GM12878 (cell line): ENCODE data around the gene TECR. TPM values are rescaled to one million over a fixed set of nuclear protein-coding genes. Genes with fewer than 3 reads are reported as not detected.

ENCODE experiments used
- ATF7 ChIP-seq: fragments of 450-650 bp; IDR thresholded peaks from 2 replicates; pipeline ENCODE4 v1.6.1; 2016; ENCODE audit warnings: low read depth, mild to moderate bottlenecking
- BCL11A ChIP-seq: IDR thresholded peaks from 2 replicates; pipeline ENCODE4 v1.6.1; 2011; ENCODE audit warnings: low read depth, low read length
- EED ChIP-seq: sonication (generic); IDR thresholded peaks from 2 replicates; pipeline ENCODE4 v1.6.1; 2016; ENCODE audit warnings: antibody characterized with exemption, low read depth
- EP300 ChIP-seq, 2 experiments: fragments of 150-350 bp in 1 of 2; IDR thresholded peaks; 2 replicates each; pipeline ENCODE4 v1.6.1; 2011 to 2012; ENCODE audit warnings: low read depth in 2 of 2, low read length in 2 of 2, borderline replicate concordance in 1 of 2, improper control_type of control experiment in 1 of 2, inconsistent platforms in 1 of 2; ENCODE audit not compliant: control insufficient read depth in 1 of 2
- HCFC1 ChIP-seq: fragments of 150-350 bp; IDR thresholded peaks from 2 replicates; pipeline ENCODE4 v1.6.1; 2014; ENCODE audit warnings: low read length
- HDAC6 ChIP-seq: fragments of 200-600 bp; sonication (generic); IDR thresholded peaks from one replicate; pipeline ENCODE4 v1.8.0; 2017; ENCODE audit warnings: antibody characterized with exemption; ENCODE audit not compliant: unreplicated experiment
- KLF5 ChIP-seq: fragments of 450-650 bp; IDR thresholded peaks from 2 replicates; pipeline ENCODE4 v1.6.1; 2014; ENCODE audit warnings: mild to moderate bottlenecking; ENCODE audit not compliant: partially characterized antibody
- MXI1 ChIP-seq: fragments of 150-350 bp; IDR thresholded peaks from 2 replicates; pipeline ENCODE4 v1.6.1; 2011; ENCODE audit warnings: low read depth, mild to moderate bottlenecking, inconsistent platforms, low read length, improper control_type of control experiment
- MYB ChIP-seq: fragments of 150-350 bp; IDR thresholded peaks from 2 replicates; pipeline ENCODE4 v1.6.1; 2014; ENCODE audit warnings: mild to moderate bottlenecking, low read depth, low read length, borderline replicate concordance
- MYC ChIP-seq: IDR thresholded peaks from 2 replicates; pipeline ENCODE4 v1.6.1; 2011; ENCODE audit warnings: mild to moderate bottlenecking, low read length, moderate library complexity, inconsistent platforms; ENCODE audit not compliant: insufficient read depth, insufficient replicate concordance, insufficient read length, severe bottlenecking
- NFYA ChIP-seq: IDR thresholded peaks from 2 replicates; pipeline ENCODE4 v1.6.1; 2011; ENCODE audit warnings: low read depth, mild to moderate bottlenecking, low read length, improper control_type of control experiment, borderline replicate concordance
- NRF1 ChIP-seq: conservative IDR thresholded peaks from 2 replicates; pipeline ENCODE4 v1.6.1; 2011; ENCODE audit warnings: mild to moderate bottlenecking, low read depth, low read length, improper control_type of control experiment
- PAX5 ChIP-seq: IDR thresholded peaks from 2 replicates; pipeline ENCODE4 v1.6.1; 2011; ENCODE audit warnings: low read depth, low read length, borderline replicate concordance
- POU2F2 ChIP-seq: IDR thresholded peaks from 3 replicates; pipeline ENCODE4 v1.6.1; 2011; ENCODE audit warnings: low read depth, mild to moderate bottlenecking, low read length, borderline replicate concordance
- RAD21 ChIP-seq: IDR thresholded peaks from 2 replicates; pipeline ENCODE4 v1.6.1; 2011; ENCODE audit warnings: mild to moderate bottlenecking, low read depth, low read length, moderate library complexity; ENCODE audit not compliant: insufficient read depth
- RUNX3 ChIP-seq: IDR thresholded peaks from 2 replicates; pipeline ENCODE4 v1.6.1; 2012; ENCODE audit warnings: low read length, inconsistent platforms
- SMAD5 ChIP-seq: IDR thresholded peaks from 2 replicates; pipeline ENCODE4 v1.6.1; 2016; ENCODE audit warnings: antibody characterized with exemption, low read depth
- STAT3 ChIP-seq: IDR thresholded peaks from 2 replicates; pipeline ENCODE4 v1.6.1; 2011; ENCODE audit warnings: low read depth, low read length, improper control_type of control experiment
- SUZ12 ChIP-seq: fragments of 200-600 bp; sonication (generic); IDR thresholded peaks from one replicate; pipeline ENCODE4 v1.6.1; 2018; ENCODE audit warnings: antibody characterized with exemption, mild to moderate bottlenecking; ENCODE audit not compliant: unreplicated experiment
- TCF7 ChIP-seq: IDR thresholded peaks from 2 replicates; pipeline ENCODE4 v1.6.1; 2014; ENCODE audit warnings: antibody characterized with exemption, borderline replicate concordance
- USF1 ChIP-seq: IDR thresholded peaks from 2 replicates; pipeline ENCODE4 v1.6.1; 2011; ENCODE audit warnings: borderline replicate concordance, low read depth, mild to moderate bottlenecking, moderate library complexity, mixed read lengths, low read length; ENCODE audit not compliant: insufficient read depth; ENCODE audit errors: extremely low read length
- WRNIP1 ChIP-seq: IDR thresholded peaks from 2 replicates; pipeline ENCODE4 v1.6.1; 2011; ENCODE audit warnings: low read depth, low read length, improper control_type of control experiment, borderline replicate concordance
- ZZZ3 ChIP-seq: IDR thresholded peaks from 2 replicates; pipeline ENCODE4 v1.6.1; 2011; ENCODE audit warnings: low read depth; ENCODE audit not compliant: control insufficient read depth, insufficient read length
- polyA plus RNA-seq, 11 experiments: library from polyadenylated mRNA; depleted of rRNA in 4 of 11; unstranded in 6 of 11; stranded (reverse) in 5 of 11; fragments of >200 nt; fragmentation: Nextera tagmentation in 4 of 11; fragmentation: Illumina TruSeq in 1 of 11; extraction: Ambion mirVana in 4 of 11; extraction: Trizol in 1 of 11; gene quantifications; 1 replicate in 1 of 11; 2 replicates in 10 of 11; pipeline versions ENCODE4 v1.2.1 to v1.2.3, GENCODE V29; 2011 to 2016; ENCODE audit warnings: inconsistent platforms in 2 of 11, missing spikeins in 2 of 11, low read depth in 1 of 11
- total RNA-seq, 4 experiments: library from RNA; depleted of rRNA in 3 of 4; stranded (reverse); fragments of >200 nt in 3 of 4; fragmentation: Illumina TruSeq in 1 of 4; extraction: Trizol in 1 of 4; gene quantifications; 2 replicates each; pipeline versions ENCODE4 v1.2.1 to v1.2.3, GENCODE V29; 2013 to 2021
- TF ChIP-seq, protein P1 (sequence below): fragments of 450-650 bp; IDR thresholded peaks from 2 replicates; pipeline ENCODE4 v1.6.1; 2017; ENCODE audit warnings: mild to moderate bottlenecking
- TF ChIP-seq, protein P2 (sequence below): fragments of 450-650 bp; IDR thresholded peaks from 2 replicates; pipeline ENCODE4 v1.6.1; 2017; ENCODE audit warnings: mild to moderate bottlenecking, moderate library complexity

The TECR gene
- total and polyA plus RNA-seq, 10 of the 15 experiments (the other 5 are each of a cell fraction or from before 2014, with no cell fraction given) = 9.6 to 157 (median 64.2) TPM

- TF ChIP-seq NRF1 = no peak
- TF ChIP-seq STAT3 = no peak
- peak in 1 of 2 experiments; percentile 53; a peak in 1 of 4 replicates for TF ChIP-seq EP300 (IDR thresholded peaks at IDR 0.05; ENCODE audit: borderline replicate concordance in 1 of 2, control insufficient read depth in 1 of 2, low read depth in 2 of 2, low read length in 2 of 2)
- TF ChIP-seq MYC = no peak
- TF ChIP-seq MYB = no peak
- no peak for TF ChIP-seq ZZZ3
- TF ChIP-seq KLF5 = no peak
- TF ChIP-seq POU2F2 = no peak
- no peak for TF ChIP-seq WRNIP1
- no peak for TF ChIP-seq TCF7
- peak; percentile 87 for TF ChIP-seq RUNX3
- TF ChIP-seq SMAD5 = no peak
- TF ChIP-seq HCFC1 = no peak
- TF ChIP-seq HDAC6 = no peak
- 0 out of 2 replicates have a peak, but pooled peaks have one; percentile 47 for TF ChIP-seq BCL11A
- no peak for TF ChIP-seq MXI1
- no peak for TF ChIP-seq NFYA
- TF ChIP-seq, protein P1, sequence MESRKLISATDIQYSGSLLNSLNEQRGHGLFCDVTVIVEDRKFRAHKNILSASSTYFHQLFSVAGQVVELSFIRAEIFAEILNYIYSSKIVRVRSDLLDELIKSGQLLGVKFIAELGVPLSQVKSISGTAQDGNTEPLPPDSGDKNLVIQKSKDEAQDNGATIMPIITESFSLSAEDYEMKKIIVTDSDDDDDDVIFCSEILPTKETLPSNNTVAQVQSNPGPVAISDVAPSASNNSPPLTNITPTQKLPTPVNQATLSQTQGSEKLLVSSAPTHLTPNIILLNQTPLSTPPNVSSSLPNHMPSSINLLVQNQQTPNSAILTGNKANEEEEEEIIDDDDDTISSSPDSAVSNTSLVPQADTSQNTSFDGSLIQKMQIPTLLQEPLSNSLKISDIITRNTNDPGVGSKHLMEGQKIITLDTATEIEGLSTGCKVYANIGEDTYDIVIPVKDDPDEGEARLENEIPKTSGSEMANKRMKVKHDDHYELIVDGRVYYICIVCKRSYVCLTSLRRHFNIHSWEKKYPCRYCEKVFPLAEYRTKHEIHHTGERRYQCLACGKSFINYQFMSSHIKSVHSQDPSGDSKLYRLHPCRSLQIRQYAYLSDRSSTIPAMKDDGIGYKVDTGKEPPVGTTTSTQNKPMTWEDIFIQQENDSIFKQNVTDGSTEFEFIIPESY = no peak
- TF ChIP-seq SUZ12 = no peak
- no peak for TF ChIP-seq USF1
- peak; percentile 80 for TF ChIP-seq EED
- TF ChIP-seq ATF7 = peak; percentile 57
- no peak for TF ChIP-seq RAD21
- peak; percentile 98 for TF ChIP-seq PAX5
- TF ChIP-seq, protein P2, sequence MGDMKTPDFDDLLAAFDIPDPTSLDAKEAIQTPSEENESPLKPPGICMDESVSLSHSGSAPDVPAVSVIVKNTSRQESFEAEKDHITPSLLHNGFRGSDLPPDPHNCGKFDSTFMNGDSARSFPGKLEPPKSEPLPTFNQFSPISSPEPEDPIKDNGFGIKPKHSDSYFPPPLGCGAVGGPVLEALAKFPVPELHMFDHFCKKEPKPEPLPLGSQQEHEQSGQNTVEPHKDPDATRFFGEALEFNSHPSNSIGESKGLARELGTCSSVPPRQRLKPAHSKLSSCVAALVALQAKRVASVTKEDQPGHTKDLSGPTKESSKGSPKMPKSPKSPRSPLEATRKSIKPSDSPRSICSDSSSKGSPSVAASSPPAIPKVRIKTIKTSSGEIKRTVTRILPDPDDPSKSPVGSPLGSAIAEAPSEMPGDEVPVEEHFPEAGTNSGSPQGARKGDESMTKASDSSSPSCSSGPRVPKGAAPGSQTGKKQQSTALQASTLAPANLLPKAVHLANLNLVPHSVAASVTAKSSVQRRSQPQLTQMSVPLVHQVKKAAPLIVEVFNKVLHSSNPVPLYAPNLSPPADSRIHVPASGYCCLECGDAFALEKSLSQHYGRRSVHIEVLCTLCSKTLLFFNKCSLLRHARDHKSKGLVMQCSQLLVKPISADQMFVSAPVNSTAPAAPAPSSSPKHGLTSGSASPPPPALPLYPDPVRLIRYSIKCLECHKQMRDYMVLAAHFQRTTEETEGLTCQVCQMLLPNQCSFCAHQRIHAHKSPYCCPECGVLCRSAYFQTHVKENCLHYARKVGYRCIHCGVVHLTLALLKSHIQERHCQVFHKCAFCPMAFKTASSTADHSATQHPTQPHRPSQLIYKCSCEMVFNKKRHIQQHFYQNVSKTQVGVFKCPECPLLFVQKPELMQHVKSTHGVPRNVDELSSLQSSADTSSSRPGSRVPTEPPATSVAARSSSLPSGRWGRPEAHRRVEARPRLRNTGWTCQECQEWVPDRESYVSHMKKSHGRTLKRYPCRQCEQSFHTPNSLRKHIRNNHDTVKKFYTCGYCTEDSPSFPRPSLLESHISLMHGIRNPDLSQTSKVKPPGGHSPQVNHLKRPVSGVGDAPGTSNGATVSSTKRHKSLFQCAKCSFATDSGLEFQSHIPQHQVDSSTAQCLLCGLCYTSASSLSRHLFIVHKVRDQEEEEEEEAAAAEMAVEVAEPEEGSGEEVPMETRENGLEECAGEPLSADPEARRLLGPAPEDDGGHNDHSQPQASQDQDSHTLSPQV = 0 out of 2 replicates have a peak, but pooled peaks have one; percentile 63
Measured at GRCh38 chr19:14603990-14604387, 74.6 kb downstream of the TECR start (continued).
